C4-2B (cell line): ENCODE results near the gene TRIP10.
"Not testable (repeated sequence)": the region's sequence is repeated elsewhere in the genome, so short reads cannot be mapped to it uniquely, and the experiment has no call there.

Experiments used
- H3K27ac ChIP-seq: fragments of 450-650 bp; 2 replicates; pipeline ENCODE4 v1.5.1; 2017
- CTCF ChIP-seq: fragments of 450-650 bp; conservative IDR thresholded peaks from 2 replicates; pipeline ENCODE4 v1.5.1; 2017; ENCODE audit warnings: mild to moderate bottlenecking
- ZFX ChIP-seq: fragments of 450-650 bp; IDR thresholded peaks from 2 replicates; pipeline ENCODE4 v1.6.1; 2017

TRIP10 gene

GRCh38 chr19:6738787-6739389 lies 592 bp upstream of the TRIP10 start:
- peak overlapping the region; percentile 76 for H3K27ac ChIP-seq

GRCh38 chr19:6739883-6740588 lies 556 bp downstream of the TRIP10 start:
- peak overlapping the region; percentile 76 for H3K27ac ChIP-seq

More at GRCh38 chr19:6738787-6739389, 592 bp upstream of the TRIP10 start:
- no peak for TF ChIP-seq ZFX
- no peak; the same call in 1 of the 2 replicates for TF ChIP-seq CTCF

GRCh38 chr19:6740589-6741343 lies 1.3 kb downstream of the TRIP10 start:
- no peak for TF ChIP-seq ZFX
- no peak overlapping the region; the same call in 1 of the 2 replicates for H3K27ac ChIP-seq

More at GRCh38 chr19:6739883-6740588, 556 bp downstream of the TRIP10 start:
- TF ChIP-seq ZFX = no peak
- TF ChIP-seq CTCF = no peak

GRCh38 chr19:6743066-6743465 lies 3.6 kb downstream of the TRIP10 start:
- H3K27ac ChIP-seq = peak overlapping the region; percentile 41; the same call in 1 of the 2 replicates
- no peak for TF ChIP-seq ZFX
- no peak for TF ChIP-seq CTCF

GRCh38 chr19:6743714-6744380 lies 4.4 kb downstream of the TRIP10 start:
- TF ChIP-seq CTCF (no peak), ZFX (no peak)
- H3K27ac ChIP-seq = peak overlapping the region; percentile 41

GRCh38 chr19:6744381-6745301 lies 5.2 kb downstream of the TRIP10 start:
- TF ChIP-seq CTCF = no peak
- no peak for TF ChIP-seq ZFX
- H3K27ac ChIP-seq = peak overlapping the region; percentile 41

GRCh38 chr19:6745965-6746364 lies 6.5 kb downstream of the TRIP10 start:
- no peak for TF ChIP-seq ZFX
- no peak for TF ChIP-seq CTCF

GRCh38 chr19:6748543-6748942 lies 9.1 kb downstream of the TRIP10 start:
- not testable (repeated sequence) for H3K27ac ChIP-seq

More at GRCh38 chr19:6745965-6746364, 6.5 kb downstream of the TRIP10 start:
- H3K27ac ChIP-seq = no peak overlapping the region
